ENCODE data around the gene LRRC37B. TPM values are rescaled to one million over a fixed set of nuclear protein-coding genes. Genes with fewer than 3 reads are reported as not detected.
A peak's percentile ranks its signal among the peaks of the same experiment; 100 is the strongest.
"Not testable (repeated sequence)": the region's sequence is repeated elsewhere in the genome, so short reads cannot be mapped to it uniquely, and the experiment has no call there.

LRRC37B gene
- total RNA-seq, 1 donor from 2014 or later, result 25.7 TPM

- DNase-seq (ENCODE audit: low spot score); ATAC-seq; intact Hi-C loops (cut with DNase I): not testable (repeated sequence)
These were observed 26.6 kb downstream of the LRRC37B start for GRCh38 chr17:32033812-32034211.

- intact Hi-C loops (cut with DNase I); ATAC-seq; DNase-seq (ENCODE audit: low spot score): not testable (repeated sequence)
These were observed 33.1 kb downstream of the LRRC37B start for GRCh38 chr17:32040246-32040645.

- DNase-seq (ENCODE audit: low spot score); intact Hi-C loops (cut with DNase I); ATAC-seq: not testable (repeated sequence)
These were observed 34.2 kb downstream of the LRRC37B start for GRCh38 chr17:32041306-32041875.

- intact Hi-C loops (cut with DNase I); DNase-seq (ENCODE audit: low spot score); ATAC-seq: not testable (repeated sequence)
These were observed 35.1 kb downstream of the LRRC37B start for GRCh38 chr17:32042266-32042665.

GRCh38 chr17:32045611-32046010, 38.4 kb downstream of the LRRC37B start:
- intact Hi-C loops (cut with DNase I); ATAC-seq; DNase-seq (ENCODE audit: low spot score): not testable (repeated sequence)

- ATAC-seq; DNase-seq (ENCODE audit: low spot score); intact Hi-C loops (cut with DNase I): not testable (repeated sequence)
These were observed 40.5 kb downstream of the LRRC37B start for GRCh38 chr17:32047663-32048062.

- DNase-seq (ENCODE audit: low spot score); ATAC-seq; intact Hi-C loops (cut with DNase I): not testable (repeated sequence)
These were observed 47.8 kb downstream of the LRRC37B start for GRCh38 chr17:32054985-32055384.

GRCh38 chr17:32055425-32055824, 48.2 kb downstream of the LRRC37B start:
- ATAC-seq; intact Hi-C loops (cut with DNase I); DNase-seq (ENCODE audit: low spot score): not testable (repeated sequence)

- ATAC-seq; intact Hi-C loops (cut with DNase I); DNase-seq (ENCODE audit: low spot score): not testable (repeated sequence)
These were observed 49.3 kb downstream of the LRRC37B start for GRCh38 chr17:32056500-32056899.

GRCh38 chr17:32057460-32058105, 50.4 kb downstream of the LRRC37B start:
- ATAC-seq; DNase-seq (ENCODE audit: low spot score); intact Hi-C loops (cut with DNase I): not testable (repeated sequence)

- intact Hi-C loops (cut with DNase I); DNase-seq (ENCODE audit: low spot score): not testable (repeated sequence)
- peak; percentile 35 for ATAC-seq
These were observed 53.5 kb downstream of the LRRC37B start for GRCh38 chr17:32060695-32061094.

- ATAC-seq; DNase-seq (ENCODE audit: low spot score); intact Hi-C loops (cut with DNase I): not testable (repeated sequence)
These were observed 54.7 kb downstream of the LRRC37B start for GRCh38 chr17:32061840-32062239.

- ATAC-seq; intact Hi-C loops (cut with DNase I); DNase-seq (ENCODE audit: low spot score): not testable (repeated sequence)
These were observed 56.9 kb downstream of the LRRC37B start for GRCh38 chr17:32064091-32064490.

GRCh38 chr17:32066123-32066680, 59.0 kb downstream of the LRRC37B start:
- ATAC-seq; intact Hi-C loops (cut with DNase I); DNase-seq (ENCODE audit: low spot score): not testable (repeated sequence)

- ATAC-seq, result peak; percentile 86
These were observed 59.9 kb downstream of the LRRC37B start for GRCh38 chr17:32066863-32067642.

GRCh38 chr17:32069067-32069466, 61.9 kb downstream of the LRRC37B start:
- intact Hi-C loops (cut with DNase I); ATAC-seq; DNase-seq (ENCODE audit: low spot score): not testable (repeated sequence)

More at GRCh38 chr17:32066863-32067642, 59.9 kb downstream of the LRRC37B start:
- DNase-seq (ENCODE audit: low spot score), result peak; percentile 80
- intact Hi-C loops (cut with DNase I), result not testable (repeated sequence)

- ATAC-seq, result peak; percentile 52
- intact Hi-C loops (cut with DNase I), result loop anchor here (5.0 kb wide), 1 partner anchor 245 kb away; no protein-coding TSS in a partner anchor
These were observed 64.8 kb downstream of the LRRC37B start for GRCh38 chr17:32071961-32072360.

GRCh38 chr17:32073131-32073530, 65.9 kb downstream of the LRRC37B start:
- ATAC-seq; DNase-seq (ENCODE audit: low spot score): not testable (repeated sequence)
- intact Hi-C loops (cut with DNase I), result loop anchor here (5.0 kb wide), 1 partner anchor 244 kb away; no protein-coding TSS in a partner anchor

More at GRCh38 chr17:32071961-32072360, 64.8 kb downstream of the LRRC37B start:
- not testable (repeated sequence) for DNase-seq (ENCODE audit: low spot score)

- DNase-seq (ENCODE audit: low spot score); intact Hi-C loops (cut with DNase I): not testable (repeated sequence)
- peak; percentile 33 for ATAC-seq
These were observed 72.6 kb downstream of the LRRC37B start for GRCh38 chr17:32079753-32080152.
